Osteoblast (primary cell): ENCODE measurements around the gene C1orf74. TPM values are rescaled to one million over a fixed set of nuclear protein-coding genes. Genes with fewer than 3 reads are reported as not detected.

ENCODE experiments used
- DNase-seq: peaks from one replicate; pipeline ENCODE4 v3.0.0; 2011; ENCODE audit warnings: low spot score, mixed read lengths; ENCODE audit not compliant: insufficient read length; ENCODE audit errors: missing footprints
- H2AFZ ChIP-seq: 2 replicates; pipeline ENCODE4 v1.6.0; 2011; ENCODE audit warnings: mild to moderate bottlenecking, low read length
- H3K27ac ChIP-seq: 2 replicates; pipeline ENCODE4 v1.5.1; 2011; ENCODE audit warnings: mild to moderate bottlenecking, low read depth, low read length, moderate library complexity
- H3K27me3 ChIP-seq: 2 replicates; pipeline ENCODE4 v1.6.0; 2012; ENCODE audit warnings: mild to moderate bottlenecking, control low read depth, inconsistent platforms, low read length, moderate library complexity; ENCODE audit not compliant: insufficient read depth
- H3K36me3 ChIP-seq: 2 replicates; pipeline ENCODE4 v1.5.1; 2011; ENCODE audit warnings: mild to moderate bottlenecking, low read length, control low read depth, moderate library complexity; ENCODE audit not compliant: insufficient read depth
- H3K4me1 ChIP-seq: 2 replicates; pipeline ENCODE4 v1.5.1; 2011; ENCODE audit warnings: mild to moderate bottlenecking, low read length, control low read depth, moderate library complexity; ENCODE audit not compliant: insufficient read depth
- H3K4me2 ChIP-seq: 2 replicates; pipeline ENCODE4 v1.6.0; 2011; ENCODE audit warnings: mild to moderate bottlenecking, low read length; ENCODE audit not compliant: insufficient read depth
- H3K4me3 ChIP-seq: fragments of 200-600 bp; sonication (generic); 3 replicates; pipeline ENCODE4 v1.5.1; 2012; ENCODE audit warnings: mild to moderate bottlenecking, low read length, inconsistent platforms; ENCODE audit not compliant: insufficient read depth
- H3K79me2 ChIP-seq: 2 replicates; pipeline ENCODE4 v1.6.0; 2012; ENCODE audit warnings: mild to moderate bottlenecking, low read length, control low read depth, inconsistent platforms; ENCODE audit not compliant: insufficient read depth
- H3K9me3 ChIP-seq: 2 replicates; pipeline ENCODE4 v1.5.1; 2011; ENCODE audit warnings: low read depth, low read length, control low read depth
- H4K20me1 ChIP-seq: 2 replicates; pipeline ENCODE4 v1.6.0; 2012; ENCODE audit warnings: mild to moderate bottlenecking, low read length, control low read depth; ENCODE audit not compliant: insufficient read depth
- CTCF ChIP-seq: IDR thresholded peaks from 2 replicates; pipeline ENCODE4 v1.5.1; 2011; ENCODE audit warnings: mild to moderate bottlenecking, low read depth, low read length, moderate library complexity; ENCODE audit errors: extremely low read depth
- total RNA-seq: library from RNA; depleted of rRNA; stranded (reverse); fragments of >200 nt; gene quantifications from 2 replicates; pipeline ENCODE4 v1.2.3, GENCODE V29; 2012

The C1orf74 gene
- total RNA-seq, 1 donor, result 2.5 TPM

- Histone ChIP-seq H3K79me2 (no peaks in the 10 kb centered on the region), H3K4me2 (no peak overlapping the region), H2AFZ (no peak overlapping the region), H3K27ac (no peak overlapping the region), H3K4me1 (peaks cover 6% of the 10 kb centered on the region), H3K36me3 (no peaks in the 10 kb centered on the region), H4K20me1 (no peaks in the 10 kb centered on the region), H3K9me3 (no peaks in the 10 kb centered on the region), H3K27me3 (no peaks in the 10 kb centered on the region), H3K4me3 (no peak overlapping the region)
- no peak for DNase-seq
- TF ChIP-seq CTCF, result no peak
These were observed 34.6 kb downstream of the C1orf74 start for GRCh38 chr1:209749670-209750323.

GRCh38 chr1:209749205-209749604 is 35.2 kb downstream of the C1orf74 start:
- Histone ChIP-seq H4K20me1 (no peaks in the 10 kb centered on the region), H3K4me1 (peaks cover 6% of the 10 kb centered on the region), H3K27me3 (no peaks in the 10 kb centered on the region), H3K27ac (no peak overlapping the region), H3K79me2 (no peaks in the 10 kb centered on the region), H3K4me3 (no peak overlapping the region), H2AFZ (no peak overlapping the region), H3K9me3 (no peaks in the 10 kb centered on the region), H3K4me2 (no peak overlapping the region), H3K36me3 (no peaks in the 10 kb centered on the region)
- TF ChIP-seq CTCF, result no peak
- no peak for DNase-seq

GRCh38 chr1:209748620-209749019 is 35.7 kb downstream of the C1orf74 start:
- H3K4me2 ChIP-seq, result no peak overlapping the region
- no peaks in the 10 kb centered on the region for H3K79me2 ChIP-seq
- no peaks in the 10 kb centered on the region for H3K9me3 ChIP-seq
- no peaks in the 10 kb centered on the region for H4K20me1 ChIP-seq
- peak overlapping the region; percentile 26 for H2AFZ ChIP-seq
- H3K27ac ChIP-seq, result no peak overlapping the region
- no peak for TF ChIP-seq CTCF
- peaks cover 7% of the 10 kb centered on the region for H3K4me1 ChIP-seq
- H3K4me3 ChIP-seq, result no peak overlapping the region
- no peaks in the 10 kb centered on the region for H3K27me3 ChIP-seq
- DNase-seq, result peak; percentile 41
- no peaks in the 10 kb centered on the region for H3K36me3 ChIP-seq

- H4K20me1 ChIP-seq, result no peaks in the 10 kb centered on the region
- H3K27me3 ChIP-seq, result no peaks in the 10 kb centered on the region
- TF ChIP-seq CTCF, result peak; percentile 99
- H3K79me2 ChIP-seq, result no peaks in the 10 kb centered on the region
- no peaks in the 10 kb centered on the region for H3K9me3 ChIP-seq
- H3K36me3 ChIP-seq, result no peaks in the 10 kb centered on the region
- H3K4me2 ChIP-seq, result peak overlapping the region; percentile 76
- peak overlapping the region; percentile 48 for H3K4me3 ChIP-seq
- DNase-seq, result peak; percentile 95
- H2AFZ ChIP-seq, result peak overlapping the region; percentile 66
- H3K4me1 ChIP-seq, result peaks cover 16% of the 10 kb centered on the region
- H3K27ac ChIP-seq, result peak overlapping the region; percentile 15
These were observed 36.6 kb downstream of the C1orf74 start for GRCh38 chr1:209747580-209748262.
